Ramos (cell line): ENCODE measurements around the gene DNAJC5.
"Not testable (repeated sequence)": the region's sequence is repeated elsewhere in the genome, so short reads cannot be mapped to it uniquely, and the experiment has no call there.

ENCODE experiments used
- in situ Hi-C: fragments of 300-500 bp; cut with MboI; formaldehyde crosslinking; loops from one replicate; pipeline ENCODE4 v1.14.3; 2022; ENCODE audit warnings: low sequenced_read_pairs; ENCODE audit not compliant: unreplicated experiment

The DNAJC5 gene

DNA sequence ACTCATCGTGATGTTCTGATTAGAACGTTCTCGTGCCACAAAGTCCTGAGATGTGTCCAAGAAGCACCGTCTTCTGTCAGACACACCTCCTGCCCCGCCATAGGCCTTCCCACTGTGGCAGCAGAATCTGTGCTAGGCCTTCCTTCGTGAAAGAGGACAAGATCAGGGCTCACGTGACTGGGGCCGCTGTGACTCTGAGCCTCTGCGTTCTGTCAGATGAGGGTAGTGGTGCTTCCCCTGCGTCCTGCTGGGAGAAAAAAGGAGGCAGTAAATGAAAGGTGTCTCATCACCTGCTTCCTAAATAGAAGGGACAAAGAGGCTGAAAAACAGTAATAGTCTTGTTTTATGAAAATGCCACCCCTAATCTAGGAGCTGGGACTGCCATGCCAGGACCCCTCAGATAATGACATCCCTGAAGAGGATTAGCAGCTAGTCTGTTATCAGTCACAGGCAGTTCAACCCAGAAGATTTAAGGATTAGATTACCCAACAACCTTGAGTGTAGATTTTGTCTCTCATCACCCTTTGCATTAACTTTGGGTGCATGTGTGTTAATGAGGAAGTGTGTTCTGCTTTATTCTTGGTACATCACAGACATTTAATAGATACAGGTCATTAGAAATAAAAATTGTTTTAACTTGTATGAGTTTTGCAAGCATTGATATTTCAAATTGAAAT is 4.1 kb downstream of the DNAJC5 start:
- in situ Hi-C loops = no loop called here

DNA sequence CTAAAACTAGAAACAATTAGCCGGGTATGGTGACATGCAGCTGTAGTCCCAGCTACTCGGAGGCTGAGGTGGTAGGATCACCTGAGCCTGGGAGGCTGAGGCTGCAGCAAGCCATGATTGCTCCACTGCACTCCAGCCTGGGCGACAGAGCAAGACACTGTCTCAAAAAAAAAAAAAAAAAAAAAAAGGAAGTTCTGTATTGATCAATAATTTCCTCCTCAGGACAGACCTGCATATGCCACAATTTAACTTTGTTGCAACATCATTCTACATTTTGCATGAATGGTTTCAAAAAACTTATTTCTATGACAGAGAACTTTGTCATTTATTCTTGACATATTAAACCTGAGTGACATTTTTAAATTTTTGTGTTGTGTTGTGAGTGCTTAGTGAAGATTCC is 5.5 kb downstream of the DNAJC5 start:
- in situ Hi-C loops = no loop called here

DNA sequence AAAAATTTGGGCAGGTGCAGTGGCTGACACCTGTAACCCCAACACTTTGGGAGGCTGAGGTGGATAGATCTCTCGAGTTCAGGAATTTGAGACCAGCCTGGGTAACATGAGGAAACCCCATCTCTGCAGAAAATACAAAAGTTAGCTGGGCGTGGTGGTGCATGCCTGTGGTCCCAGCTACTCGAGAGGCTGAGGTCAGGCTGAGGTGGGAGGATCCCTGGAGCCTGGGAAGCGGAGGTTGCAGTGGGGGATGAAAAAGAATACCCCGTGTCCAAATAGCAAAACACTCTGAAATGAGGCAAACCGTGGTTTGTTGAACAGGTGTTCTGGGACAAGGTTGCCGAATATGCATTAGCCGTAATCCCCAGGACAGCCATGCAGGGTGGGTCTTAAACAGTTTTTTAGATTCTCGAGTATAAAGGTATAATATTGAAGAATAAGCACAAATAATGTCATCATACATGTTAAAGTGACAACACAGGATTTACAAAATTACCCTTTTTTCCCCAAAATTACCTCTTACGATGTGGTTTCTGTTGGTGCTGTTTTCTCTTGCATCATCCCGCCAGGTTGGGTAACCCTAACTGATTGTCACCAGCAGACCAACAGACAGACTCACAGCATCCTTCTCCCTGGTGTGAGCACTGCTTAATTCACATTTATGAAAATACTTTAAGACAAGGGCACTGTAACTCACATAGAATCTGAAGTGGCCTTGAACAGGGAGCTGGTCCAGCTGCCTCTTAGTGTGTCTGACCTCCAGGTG is 9.1 kb downstream of the DNAJC5 start:
- in situ Hi-C loops = no loop called here

DNA sequence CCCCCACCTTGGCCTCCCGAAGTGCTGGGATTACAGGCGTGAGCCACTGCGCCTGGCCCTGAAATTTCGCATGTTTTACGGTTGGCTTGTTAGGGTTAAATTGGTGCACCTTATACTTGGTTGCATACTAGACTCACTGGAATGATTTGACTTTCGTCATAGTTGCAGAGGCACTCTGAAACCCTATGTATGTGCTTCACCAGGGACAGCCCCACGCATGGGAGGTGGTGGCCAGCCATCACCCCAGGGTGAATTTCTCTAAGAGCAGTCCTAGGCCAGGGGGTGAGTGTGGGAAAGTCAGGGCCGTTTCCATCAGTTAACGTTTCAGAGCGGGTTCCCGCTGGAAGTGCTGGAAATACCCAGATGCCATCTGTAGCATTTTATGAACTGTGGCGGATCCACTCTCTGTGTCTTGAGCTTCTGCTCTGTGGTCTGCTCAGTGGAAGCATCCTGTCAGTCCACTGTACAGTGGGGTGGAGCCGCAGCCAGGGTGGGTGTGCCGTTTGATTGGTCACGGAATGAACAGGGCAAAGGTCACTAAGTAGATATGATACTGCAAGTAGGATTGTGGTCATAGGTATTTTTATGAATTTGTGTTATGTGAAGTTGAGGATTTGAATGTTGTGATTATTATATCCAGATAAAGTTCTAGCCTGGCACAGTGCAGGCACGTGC is 13.2 kb downstream of the DNAJC5 start:
- in situ Hi-C loops = no loop called here

DNA sequence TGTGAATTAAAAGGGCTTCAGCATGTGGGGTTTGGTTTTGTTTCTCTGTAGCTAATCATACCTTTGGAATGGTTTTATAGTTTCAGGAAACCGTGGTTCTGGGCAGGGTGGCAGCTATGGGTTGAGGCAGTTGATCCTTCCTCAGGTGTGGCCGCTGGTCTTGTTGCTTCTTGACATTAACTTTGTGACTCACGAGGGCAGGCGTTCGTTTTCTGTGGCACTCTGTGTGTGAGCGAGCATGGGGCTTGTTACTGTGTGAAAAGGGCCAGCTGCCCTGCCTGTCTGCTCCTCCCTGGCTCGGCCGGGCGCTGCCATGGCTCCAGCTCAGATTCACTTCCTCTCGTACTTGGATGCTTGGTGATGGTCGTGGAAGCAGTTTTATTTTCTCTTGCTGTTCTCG is 16.2 kb downstream of the DNAJC5 start:
- in situ Hi-C loops = no loop called here

DNA sequence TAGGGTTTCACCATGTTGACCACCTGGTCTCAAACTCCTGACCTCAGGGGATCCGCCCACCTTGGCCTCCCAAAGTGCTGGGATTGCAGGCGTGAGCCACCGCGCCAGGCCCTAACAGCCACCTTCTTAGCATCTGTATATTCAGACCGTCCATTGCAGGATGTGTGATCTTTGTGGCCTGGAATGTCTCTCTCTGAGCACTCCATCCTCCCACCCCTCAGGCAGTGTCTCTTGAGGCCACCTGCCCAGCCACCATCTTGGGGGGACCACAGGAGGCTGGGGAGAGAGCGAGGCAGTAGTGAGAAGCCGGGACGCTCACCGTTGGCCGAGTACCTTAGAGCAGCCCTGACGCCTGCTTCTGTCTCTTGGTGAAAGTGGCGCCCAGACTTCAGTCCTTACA is 18.8 kb downstream of the DNAJC5 start:
- in situ Hi-C loops = no loop called here

DNA sequence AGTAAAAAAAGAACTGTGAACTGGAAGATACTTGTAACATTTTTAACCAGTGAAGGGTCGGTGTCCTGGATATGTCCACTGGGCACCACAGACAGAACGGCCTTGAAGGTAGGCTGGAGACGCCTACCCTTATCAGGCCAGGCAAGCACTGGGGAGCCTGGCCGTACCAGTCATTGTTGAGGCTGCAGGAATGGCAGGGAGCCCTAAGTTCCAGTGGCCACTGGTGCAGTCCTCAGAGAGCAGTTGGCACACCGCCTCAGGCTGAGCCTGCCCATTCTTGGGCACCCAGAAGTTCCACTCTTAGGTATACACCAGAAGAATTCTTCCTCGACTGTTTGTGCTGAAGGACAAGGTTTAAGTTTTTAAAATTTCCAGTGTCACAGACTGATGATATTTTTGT is 20.5 kb downstream of the DNAJC5 start:
- in situ Hi-C loops = no loop called here

DNA sequence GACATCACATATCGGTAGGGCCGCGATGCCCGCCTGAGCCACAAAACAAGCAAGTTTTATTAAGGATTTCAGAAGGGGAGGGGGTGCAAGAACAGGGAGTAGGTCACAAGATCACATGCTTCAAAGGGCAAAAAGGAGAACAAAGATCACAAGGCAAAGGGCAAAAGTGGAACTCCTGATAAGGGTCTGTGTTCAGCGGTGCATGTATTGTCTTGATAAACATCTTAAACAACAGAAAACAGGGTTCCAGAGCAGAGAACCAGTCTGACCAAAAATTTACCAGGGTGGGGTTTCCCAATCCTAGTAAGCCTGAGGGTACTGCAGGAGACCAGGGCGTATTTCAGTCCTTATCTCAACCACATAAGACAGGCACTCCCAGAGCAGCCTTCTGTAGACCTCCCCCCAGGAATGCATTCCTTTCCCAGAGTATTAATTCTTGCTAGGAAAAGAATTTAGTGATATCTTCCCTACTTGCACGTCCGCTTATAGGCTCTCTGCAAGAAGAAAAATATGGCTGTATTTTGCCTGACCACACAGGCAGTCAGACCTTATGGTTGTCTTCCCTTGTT is 21.5 kb downstream of the DNAJC5 start:
- in situ Hi-C loops = not testable (repeated sequence)

DNA sequence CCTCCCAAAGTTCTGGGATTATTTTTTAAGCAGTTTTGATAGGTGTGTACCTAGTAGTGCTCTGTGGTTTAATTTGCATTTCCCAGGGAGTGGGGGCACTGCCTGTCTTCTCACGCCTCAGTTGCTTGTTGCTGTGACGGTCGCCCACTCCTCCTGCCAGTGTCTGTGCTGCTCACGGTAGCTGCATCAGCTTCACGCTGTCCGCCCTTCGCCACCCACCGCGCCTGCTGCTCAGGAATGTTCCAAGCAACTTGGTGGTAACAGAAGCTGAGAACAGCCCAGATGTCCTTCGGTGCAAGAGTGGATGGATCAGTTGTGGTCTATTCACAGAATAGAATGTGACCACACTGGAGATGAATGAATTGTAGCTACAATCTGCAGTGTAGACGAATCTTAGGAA is 22.9 kb downstream of the DNAJC5 start:
- in situ Hi-C loops = no loop called here

DNA sequence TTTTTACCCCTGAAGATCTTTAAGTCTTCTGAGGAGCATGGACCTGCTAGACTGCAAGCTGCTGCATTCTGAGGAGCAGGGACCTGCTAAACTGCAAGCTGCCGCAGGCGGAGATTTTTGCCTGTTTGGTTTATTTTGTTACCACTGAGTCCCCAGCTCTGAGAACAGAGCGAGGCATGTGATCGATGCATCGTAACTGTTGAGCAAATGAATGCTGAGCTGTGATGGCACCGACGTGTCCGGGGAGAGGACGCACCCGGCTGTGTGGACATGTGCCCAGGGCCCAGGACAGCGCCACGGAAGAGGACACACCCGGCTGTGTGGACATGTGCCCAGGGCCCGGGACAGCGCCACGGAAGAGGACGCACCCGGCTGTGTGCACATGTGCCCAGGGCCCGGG is 24.2 kb downstream of the DNAJC5 start:
- in situ Hi-C loops = no loop called here

DNA sequence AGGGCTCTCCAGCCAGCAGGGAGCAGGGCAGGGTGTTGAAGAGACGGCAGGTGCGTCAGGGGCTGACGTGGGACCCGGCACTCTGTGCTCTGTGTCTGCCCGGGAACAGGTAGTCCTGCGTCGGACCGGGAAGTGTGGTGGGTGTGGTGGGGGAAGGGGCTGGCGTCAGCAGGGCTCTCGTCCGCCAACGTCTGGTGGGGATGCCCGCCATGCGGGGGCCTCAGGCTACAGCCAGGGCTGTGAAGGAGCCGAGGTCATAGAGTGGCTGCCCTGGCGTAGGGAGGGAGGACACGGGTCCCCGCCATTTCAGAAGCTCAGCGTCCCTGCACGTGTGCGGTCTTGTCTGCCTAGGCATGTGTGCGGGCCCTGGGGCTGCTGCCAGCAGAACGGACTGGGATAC is 25.3 kb downstream of the DNAJC5 start:
- in situ Hi-C loops = no loop called here

DNA sequence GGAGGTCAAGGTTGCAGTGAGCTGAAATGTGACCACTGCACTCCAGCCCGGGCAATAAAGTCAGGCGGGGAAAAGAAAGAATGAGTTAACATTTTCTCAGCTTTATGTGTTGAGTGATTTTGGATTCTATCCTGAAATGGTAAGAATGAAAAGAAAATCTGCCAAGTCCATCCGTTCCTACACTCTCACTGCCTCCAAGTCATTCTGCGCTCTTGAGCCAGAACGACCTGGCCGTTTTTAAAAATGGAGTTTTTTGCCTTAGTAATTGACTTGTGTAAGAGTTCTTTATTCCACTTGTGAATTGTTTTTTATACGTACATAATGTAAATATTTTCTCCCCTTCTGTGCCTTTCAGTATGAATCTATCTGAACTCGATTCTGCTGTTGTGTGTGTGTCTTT is 28.7 kb downstream of the DNAJC5 start:
- in situ Hi-C loops = no loop called here

DNA sequence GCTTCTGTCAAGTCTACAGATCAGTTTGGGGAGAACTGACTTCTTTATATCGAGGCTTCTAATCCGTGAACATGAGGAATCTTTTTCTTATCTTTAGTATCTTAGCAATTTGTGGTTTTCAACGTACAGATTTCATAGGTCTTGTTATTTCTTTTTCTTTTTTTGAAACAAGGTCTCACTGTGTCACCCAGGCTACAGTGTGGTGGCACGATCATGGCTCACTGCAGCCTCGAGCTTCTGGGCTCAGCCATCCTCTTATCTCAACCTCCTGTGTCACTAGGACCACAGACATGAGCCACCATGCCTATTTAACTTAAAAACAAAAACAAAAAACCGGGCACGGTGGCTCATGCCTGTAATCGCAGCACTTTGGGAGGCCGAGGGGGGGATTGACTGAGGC is 29.3 kb downstream of the DNAJC5 start:
- in situ Hi-C loops = no loop called here

DNA sequence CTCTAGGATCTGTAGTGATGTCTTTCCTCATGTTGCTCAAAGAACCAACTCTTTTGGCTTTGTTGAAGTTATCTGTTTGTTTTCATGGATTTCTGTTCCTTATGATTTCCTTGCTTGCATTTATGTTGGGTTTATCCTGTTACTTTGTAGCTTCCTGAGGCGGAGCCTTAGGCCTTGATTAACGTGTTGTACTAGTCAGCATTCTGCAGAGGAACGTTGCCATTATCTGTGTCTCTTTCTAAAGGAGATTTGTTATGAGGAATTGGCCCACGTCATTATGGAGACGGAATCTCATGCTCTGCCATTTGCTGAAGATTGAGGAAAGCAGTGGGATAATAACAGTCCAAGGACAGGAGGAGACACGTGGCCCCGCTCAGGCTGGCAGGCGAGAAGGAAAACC is 31.4 kb downstream of the DNAJC5 start:
- in situ Hi-C loops = no loop called here

DNA sequence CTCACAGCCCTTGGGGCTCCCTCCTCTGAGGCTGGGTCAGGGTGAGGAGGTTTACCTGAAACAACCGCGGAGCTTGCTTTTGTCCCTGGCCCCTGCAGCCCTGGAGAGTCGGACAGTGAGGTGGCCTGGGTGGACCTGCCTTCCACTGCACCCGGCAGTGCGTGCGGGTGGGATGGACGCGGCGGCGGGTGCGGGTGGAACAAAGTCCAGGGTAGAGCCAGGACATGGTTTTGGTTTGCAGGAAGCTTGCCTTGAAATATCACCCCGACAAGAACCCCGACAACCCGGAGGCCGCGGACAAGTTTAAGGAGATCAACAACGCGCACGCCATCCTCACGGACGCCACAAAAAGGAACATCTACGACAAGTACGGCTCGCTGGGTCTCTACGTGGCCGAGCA is 34.1 kb downstream of the DNAJC5 start:
- in situ Hi-C loops = no loop called here

DNA sequence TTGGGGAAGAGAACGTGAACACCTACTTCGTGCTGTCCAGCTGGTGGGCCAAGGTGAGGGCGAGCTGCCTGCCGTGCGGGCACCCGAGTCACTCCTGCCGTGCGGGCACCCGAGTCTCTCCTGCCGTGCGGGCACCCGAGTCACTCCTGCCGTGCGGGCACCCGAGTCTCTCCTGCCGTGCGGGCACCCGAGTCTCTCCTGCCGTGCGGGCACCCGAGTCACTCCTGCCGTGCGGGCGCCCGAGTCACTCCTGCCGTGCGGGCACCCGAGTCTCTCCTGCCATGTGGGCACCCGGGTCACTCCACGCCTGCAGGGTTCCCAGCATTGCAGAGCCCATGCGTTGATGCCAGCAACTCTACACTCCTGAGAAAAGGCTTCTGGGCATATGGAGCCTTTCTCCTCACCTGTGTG is 34.6 kb downstream of the DNAJC5 start:
- in situ Hi-C loops = not testable (repeated sequence)

DNA sequence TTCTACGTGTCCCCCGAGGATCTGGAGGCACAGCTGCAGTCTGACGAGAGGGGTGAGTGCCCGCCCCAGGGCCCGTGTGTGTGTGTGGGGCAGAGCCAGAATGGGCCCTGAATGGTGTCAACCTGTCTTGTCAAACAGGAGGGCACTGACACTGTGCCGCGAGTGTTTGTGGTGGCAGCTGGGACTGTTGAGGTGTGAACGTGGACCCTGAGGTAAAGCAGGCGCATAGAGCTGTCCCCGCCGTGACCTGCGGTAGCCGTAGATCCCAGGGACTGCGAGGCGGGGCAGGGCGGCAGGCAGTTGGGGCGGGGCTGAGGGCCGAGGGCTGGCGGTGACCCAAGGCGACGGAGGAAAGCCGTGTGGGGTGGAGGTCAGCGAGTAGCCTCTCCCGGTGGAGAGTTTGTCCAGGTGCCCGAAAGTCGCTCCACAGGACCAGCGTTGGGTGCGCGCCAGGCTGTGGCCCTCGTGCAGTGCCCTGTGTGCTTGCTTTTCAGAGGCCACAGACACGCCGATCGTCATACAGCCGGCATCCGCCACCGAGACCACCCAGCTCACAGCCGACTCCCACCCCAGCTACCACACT is 36.1 kb downstream of the DNAJC5 start:
- in situ Hi-C loops = no loop called here

DNA sequence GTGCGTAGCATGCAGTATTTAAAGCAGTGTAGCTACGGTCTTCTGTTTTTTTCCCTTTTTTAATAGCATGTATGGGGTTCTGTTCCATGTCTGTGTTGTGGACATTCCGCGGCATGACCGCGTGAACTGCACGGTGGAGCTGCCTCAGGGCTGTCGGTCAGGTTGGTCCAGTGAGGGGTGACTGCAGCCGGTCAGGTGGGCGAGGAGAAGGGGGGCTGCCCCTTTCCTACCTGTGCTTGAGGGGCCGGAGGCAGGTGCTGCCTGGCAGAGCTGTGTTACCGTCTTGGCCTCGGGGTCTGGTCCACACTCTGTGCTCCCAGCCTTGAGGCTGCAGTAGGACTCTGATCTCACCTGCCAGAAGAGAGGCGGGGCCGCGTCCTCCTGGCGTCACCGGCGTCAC is 36.8 kb downstream of the DNAJC5 start:
- in situ Hi-C loops = no loop called here

DNA sequence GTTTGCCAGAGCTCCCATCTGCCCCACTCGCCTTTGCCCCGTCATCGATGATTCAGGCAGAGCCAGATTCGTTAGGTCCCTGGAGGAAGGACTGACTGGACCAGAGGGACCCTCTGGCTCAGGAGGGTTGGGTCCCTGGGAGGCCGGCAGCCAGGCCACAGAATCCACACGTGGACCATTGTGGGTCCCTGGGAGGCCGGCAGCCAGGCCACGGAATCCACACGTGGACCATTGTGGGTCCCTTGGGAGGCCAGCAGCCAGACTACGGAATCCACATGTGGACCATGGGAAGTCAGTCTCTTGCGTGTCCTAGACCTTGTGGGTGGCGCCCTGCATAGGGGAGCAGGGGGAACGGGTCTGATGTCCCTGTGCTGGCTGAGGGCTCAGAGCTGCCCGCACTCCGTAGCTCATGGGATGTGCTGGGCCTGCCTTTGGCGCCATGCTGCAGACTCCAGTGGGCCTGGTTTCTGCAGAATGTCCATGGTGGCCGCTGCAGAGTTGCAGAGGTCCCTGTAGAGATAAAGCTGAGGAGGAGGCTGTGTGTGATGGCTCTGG is 37.8 kb downstream of the DNAJC5 start:
- in situ Hi-C loops = no loop called here

DNA sequence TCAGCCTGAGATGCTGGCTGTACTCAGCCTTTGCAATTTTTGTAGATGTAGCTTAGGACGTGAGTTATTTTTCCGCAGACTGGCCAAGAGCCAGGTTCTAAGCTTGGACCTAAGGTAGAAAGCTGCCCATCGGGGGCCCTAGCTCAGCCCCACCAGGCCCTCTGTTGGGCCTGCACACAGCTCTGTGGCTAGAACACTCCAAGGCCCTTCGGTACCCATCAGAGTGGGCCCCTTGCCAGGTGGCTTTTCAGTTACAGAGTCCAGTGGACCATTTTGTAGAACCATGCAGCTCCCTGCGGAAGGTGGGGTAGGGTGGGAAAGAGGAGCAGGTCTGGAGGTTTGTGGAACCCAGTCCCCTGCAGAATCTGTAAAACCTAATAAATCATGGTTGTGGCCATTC is 38.7 kb downstream of the DNAJC5 start:
- in situ Hi-C loops = no loop called here
